MG63 (cell line): ENCODE results near the gene LEMD2. TPM values are rescaled to one million over a fixed set of nuclear protein-coding genes. Genes with fewer than 3 reads are reported as not detected.

Experiments used
- DNase-seq: peaks from one replicate; pipeline ENCODE4 v3.0.0-alpha.2; 2020
- H3K27me3 ChIP-seq: fragments of 250-450 bp; sonication (Bioruptor Pico); 2 replicates; pipeline ENCODE4 v1.5.1; 2020; ENCODE audit warnings: mild to moderate bottlenecking, moderate library complexity
- H3K36me3 ChIP-seq: fragments of 250-450 bp; sonication (Bioruptor Pico); 2 replicates; pipeline ENCODE4 v1.5.1; 2020; ENCODE audit warnings: mild to moderate bottlenecking, moderate library complexity
- H3K4me3 ChIP-seq: fragments of 250-450 bp; sonication (Bioruptor Pico); 2 replicates; pipeline ENCODE4 v1.5.1; 2020; ENCODE audit warnings: mild to moderate bottlenecking, moderate library complexity
- H3K9me3 ChIP-seq: fragments of 250-450 bp; sonication (Bioruptor Pico); 2 replicates; pipeline ENCODE4 v1.5.1; 2020; ENCODE audit warnings: mild to moderate bottlenecking, moderate library complexity
- total RNA-seq: library from RNA; depleted of rRNA; stranded (reverse); fragments of >200 nt; shearing (Covaris generic); gene quantifications from 2 replicates; pipeline ENCODE4 v1.2.3, GENCODE V29; 2014; ENCODE audit warnings: low replicate concordance

Gene LEMD2
- total RNA-seq, 1 experiment from 2014 or later: 30.5 TPM

DNA sequence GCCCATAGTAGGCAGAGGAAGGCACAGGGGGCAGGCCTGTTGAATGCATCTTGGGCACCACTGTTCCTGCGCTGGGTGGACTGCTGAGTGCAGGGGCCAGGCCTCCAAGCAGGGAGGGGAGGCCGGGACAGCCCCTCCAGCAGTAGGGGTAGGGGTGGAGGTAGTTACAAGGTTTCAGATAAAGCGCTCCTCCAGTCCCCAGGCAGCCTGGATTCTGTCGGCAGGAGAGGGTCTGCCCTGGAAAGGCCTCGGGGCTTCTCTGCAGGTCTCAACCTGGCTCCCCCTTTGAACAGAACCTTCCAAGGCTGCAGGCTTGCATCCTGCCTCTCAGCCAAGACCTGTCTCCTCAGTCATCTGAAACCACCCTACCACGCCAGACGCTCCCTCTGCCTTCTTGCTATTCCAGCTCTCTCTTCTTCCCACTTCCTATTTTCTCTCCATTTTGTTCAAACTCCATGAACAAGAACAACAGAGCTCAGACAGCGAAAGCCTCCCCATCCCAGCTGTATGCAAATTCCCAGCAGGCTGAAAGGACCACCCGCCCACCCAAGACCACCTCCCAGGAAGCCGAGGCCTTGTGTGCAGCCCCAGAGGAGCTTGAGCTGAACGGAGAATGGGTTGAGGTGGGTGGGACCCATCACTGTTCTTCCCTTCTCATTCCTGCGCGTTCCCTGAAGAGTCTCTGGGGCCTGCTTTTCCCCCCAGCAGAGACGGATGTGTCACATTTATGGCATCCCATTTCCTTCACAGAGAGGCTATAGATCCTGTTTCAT lies 13.4 kb upstream of the LEMD2 start:
- Histone ChIP-seq H3K9me3 (no peaks in the 10 kb centered on the region), H3K36me3 (no peaks in the 10 kb centered on the region), H3K4me3 (no peak overlapping the region), H3K27me3 (no peaks in the 10 kb centered on the region)
- DNase-seq: no peak

DNA sequence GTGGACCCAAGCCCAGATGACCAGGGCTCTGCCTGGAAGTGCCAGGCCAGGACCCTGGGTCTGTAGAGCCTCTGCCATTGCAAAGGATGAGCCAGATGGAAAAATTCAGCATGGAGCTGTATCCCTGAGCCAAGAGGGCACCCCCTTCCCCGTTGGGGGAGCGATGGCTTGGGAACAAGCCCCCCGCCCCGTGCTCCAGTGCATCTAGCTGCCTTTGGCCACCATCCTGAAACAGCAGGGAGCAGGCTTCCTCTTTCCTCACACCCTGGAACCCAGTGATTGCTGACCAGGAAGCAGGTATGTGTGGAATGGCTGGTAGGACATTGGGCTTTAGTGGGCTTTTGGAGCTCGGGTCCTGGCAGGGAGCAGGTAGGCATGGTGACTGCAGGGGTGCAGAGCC lies 12.7 kb upstream of the LEMD2 start:
- H3K36me3 ChIP-seq: no peaks in the 10 kb centered on the region
- H3K9me3 ChIP-seq: no peaks in the 10 kb centered on the region
- no peak for DNase-seq
- no peaks in the 10 kb centered on the region for H3K27me3 ChIP-seq
- H3K4me3 ChIP-seq: no peak overlapping the region

DNA sequence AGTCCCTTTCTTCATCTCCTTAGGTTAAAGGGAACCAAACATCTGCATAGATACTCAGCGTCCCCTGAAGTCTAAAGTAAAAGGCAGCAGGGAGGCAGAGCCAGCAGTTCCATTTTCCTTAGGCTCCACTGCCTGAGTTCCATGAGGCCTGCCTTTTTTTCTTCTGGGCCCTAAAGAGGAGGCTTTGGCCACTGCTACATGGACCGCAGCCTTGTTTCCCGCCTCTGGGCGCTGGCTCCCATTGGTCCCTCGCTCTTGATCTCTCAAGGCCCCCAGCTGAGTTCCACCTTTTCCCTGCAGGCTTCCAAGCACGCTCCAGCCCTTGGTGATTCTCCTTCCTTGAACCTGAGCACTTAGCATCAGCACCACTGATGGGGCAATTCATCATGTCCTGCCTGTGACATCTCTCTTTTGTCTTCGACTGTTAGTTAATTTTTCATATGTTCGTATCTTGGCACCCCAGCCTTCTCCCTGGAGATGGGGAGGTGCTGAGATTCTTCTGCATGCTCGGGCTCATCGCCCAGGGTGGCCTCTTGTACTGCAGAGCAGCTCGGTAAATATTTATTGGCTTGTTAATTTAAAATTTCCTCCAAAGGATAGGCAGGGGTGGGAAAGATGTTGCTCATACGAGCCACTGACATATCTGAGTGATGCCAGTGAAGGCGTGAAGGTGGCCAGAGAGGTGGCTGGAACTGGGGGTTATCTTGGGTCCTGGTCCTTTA lies 11.5 kb upstream of the LEMD2 start:
- no peak overlapping the region for H3K4me3 ChIP-seq
- no peaks in the 10 kb centered on the region for H3K27me3 ChIP-seq
- no peak for DNase-seq

GRCh38 chr6:33799454-33800113 lies 10.7 kb upstream of the LEMD2 start:
- Histone ChIP-seq H3K4me3 (no peak overlapping the region), H3K36me3 (no peaks in the 10 kb centered on the region), H3K9me3 (no peaks in the 10 kb centered on the region), H3K27me3 (no peaks in the 10 kb centered on the region)
- DNase-seq: no peak

More for the DNA sequence above, 11.5 kb upstream of the LEMD2 start:
- Histone ChIP-seq H3K9me3 (no peaks in the 10 kb centered on the region), H3K36me3 (no peaks in the 10 kb centered on the region)

DNA sequence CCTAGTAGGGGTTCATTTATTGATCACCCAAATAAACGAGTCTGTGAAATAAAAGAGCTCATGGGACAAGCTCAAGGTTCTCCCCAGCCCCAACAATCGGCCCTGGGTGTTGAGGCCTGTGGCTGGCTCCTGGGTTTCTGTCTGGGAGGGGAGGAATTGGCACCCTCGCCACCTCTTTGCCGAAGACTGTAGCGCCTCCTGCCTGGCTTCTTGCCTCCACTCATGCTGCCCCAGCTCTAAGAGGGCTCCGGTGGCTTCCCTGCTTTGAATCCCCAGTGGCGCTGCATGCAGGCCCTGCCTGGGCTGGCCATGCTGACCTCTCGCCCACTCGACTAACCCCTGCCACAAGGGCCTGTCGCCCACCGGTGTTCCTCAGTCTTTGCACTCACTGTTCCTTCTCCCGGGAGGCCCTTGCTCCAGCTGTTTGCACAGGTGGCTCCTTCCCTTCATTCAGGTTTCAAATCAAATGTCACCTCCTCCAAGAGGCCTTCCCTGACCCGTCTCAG lies 9.5 kb upstream of the LEMD2 start:
- no peaks in the 10 kb centered on the region for H3K9me3 ChIP-seq
- H3K27me3 ChIP-seq: no peaks in the 10 kb centered on the region
- H3K36me3 ChIP-seq: no peaks in the 10 kb centered on the region
- no peak overlapping the region for H3K4me3 ChIP-seq
- no peak for DNase-seq

DNA sequence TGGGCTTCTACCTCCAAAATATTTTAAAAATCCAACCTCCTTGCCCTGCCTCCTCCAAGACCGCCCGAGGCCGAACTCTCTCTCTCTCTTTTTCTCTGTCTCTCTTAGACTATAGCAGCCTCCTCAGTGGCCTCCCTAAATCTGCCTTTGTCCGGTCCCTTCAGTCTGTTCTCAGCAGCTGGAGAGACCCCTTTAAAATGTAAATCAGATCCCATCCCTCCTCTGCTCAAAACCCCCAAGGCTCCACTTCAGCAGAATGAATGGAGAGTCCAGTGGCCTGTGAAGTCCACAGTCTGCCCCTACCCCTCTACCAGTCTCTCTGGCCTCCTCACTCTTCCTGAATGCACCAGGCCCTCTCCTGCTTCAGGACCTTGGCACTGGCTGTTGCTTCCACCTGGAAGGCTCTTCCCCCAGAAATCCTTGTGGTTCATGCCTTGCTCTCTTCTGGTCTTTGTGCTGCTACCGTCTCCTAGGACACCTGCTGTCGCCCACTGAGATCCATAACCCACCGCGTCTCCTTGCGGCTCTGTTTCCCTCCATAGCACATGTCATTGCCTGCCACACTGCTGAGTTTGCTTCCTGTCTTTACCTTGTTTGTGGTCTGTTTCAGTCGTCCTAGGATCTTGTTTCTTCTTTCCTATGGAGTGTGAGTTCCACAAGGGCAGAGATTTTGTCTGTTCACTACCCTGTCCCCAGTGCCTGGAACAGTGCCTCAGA lies 8.9 kb upstream of the LEMD2 start:
- Histone ChIP-seq H3K9me3 (no peaks in the 10 kb centered on the region), H3K27me3 (no peaks in the 10 kb centered on the region), H3K36me3 (no peaks in the 10 kb centered on the region), H3K4me3 (no peak overlapping the region)
- no peak for DNase-seq

GRCh38 chr6:33794910-33795623 lies 6.1 kb upstream of the LEMD2 start:
- DNase-seq: no peak
- H3K9me3 ChIP-seq: no peaks in the 10 kb centered on the region
- no peak overlapping the region for H3K4me3 ChIP-seq
- no peaks in the 10 kb centered on the region for H3K27me3 ChIP-seq
- H3K36me3 ChIP-seq: no peaks in the 10 kb centered on the region

DNA sequence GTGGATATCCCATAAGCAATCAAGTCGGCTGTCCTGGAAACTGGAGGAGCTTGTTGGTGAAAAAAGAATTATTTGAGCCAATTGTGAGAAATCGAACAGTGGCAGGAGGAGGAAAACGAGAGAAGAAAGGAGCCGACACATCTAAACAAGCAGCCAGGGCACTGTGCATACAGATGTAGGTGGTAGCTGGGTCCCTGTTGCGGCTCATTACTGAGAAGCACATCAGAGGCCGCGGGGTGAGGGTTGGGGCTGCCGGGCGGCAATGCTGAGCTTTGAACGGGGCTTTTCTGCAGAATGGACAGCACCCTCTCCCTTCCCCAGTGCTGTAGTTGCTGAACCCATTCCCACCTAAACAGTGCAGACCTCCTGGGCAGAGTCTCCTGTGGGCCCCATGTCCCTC lies 4.1 kb upstream of the LEMD2 start:
- H3K4me3 ChIP-seq: no peak overlapping the region
- no peaks in the 10 kb centered on the region for H3K27me3 ChIP-seq
- H3K36me3 ChIP-seq: no peaks in the 10 kb centered on the region
- no peaks in the 10 kb centered on the region for H3K9me3 ChIP-seq
- no peak for DNase-seq

DNA sequence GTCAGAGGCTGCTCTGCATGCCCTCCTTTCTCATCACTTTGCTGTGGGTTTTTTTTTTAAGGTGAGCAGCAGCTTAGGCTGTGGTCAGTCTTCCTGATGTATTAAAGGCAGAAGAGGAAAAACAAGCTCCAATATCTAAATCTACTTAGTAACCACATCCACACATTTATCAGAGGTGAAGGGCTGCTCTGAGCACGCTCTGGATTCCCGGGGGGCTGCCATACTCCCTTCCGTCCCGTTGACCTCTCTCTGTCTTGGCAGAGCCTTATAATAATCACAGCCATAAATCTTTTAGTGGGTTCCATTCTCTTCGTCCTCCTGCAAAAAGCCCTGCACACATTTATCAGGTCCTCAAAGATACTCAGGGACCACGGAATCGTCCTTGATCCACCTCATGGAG lies 2.7 kb upstream of the LEMD2 start:
- DNase-seq: no peak
- H3K36me3 ChIP-seq: peaks cover under 1% of the 10 kb centered on the region; the same call in 1 of the 2 replicates
- H3K4me3 ChIP-seq: no peak overlapping the region
- no peaks in the 10 kb centered on the region for H3K27me3 ChIP-seq
- H3K9me3 ChIP-seq: no peaks in the 10 kb centered on the region

- Histone ChIP-seq H3K27me3 (no peaks in the 10 kb centered on the region), H3K36me3 (peaks cover 2% of the 10 kb centered on the region; the same call in 1 of the 2 replicates), H3K9me3 (no peaks in the 10 kb centered on the region), H3K4me3 (no peak overlapping the region)
- DNase-seq: no peak
Measured at GRCh38 chr6:33790910-33791309, 2.0 kb upstream of the LEMD2 start.

- no peak for DNase-seq
Measured at GRCh38 chr6:33790379-33790778, 1.4 kb upstream of the LEMD2 start.

DNA sequence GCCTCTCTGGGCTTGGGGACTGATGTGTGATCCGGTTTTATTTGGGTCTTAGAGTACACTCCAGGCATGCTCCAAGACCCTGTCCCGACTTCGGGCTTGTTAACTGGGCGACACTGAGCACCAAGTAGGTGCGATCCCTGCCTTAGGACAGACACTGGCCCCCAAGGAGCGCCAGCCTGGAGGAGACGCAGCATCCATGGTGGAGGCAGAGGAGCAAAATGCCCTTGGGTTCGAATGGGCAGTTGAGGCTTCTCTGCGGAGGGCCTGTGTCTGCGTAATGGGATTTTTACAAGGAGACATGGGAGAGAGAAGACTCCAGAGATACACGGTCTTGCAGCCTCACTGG lies 593 bp upstream of the LEMD2 start:
- Histone ChIP-seq H3K4me3 (peak overlapping the region; percentile 56), H3K36me3 (peaks cover 2% of the 10 kb centered on the region; the same call in 1 of the 2 replicates), H3K27me3 (no peaks in the 10 kb centered on the region), H3K9me3 (no peaks in the 10 kb centered on the region)
- no peak for DNase-seq

More at GRCh38 chr6:33790379-33790778, 1.4 kb upstream of the LEMD2 start:
- Histone ChIP-seq H3K27me3 (no peaks in the 10 kb centered on the region), H3K9me3 (no peaks in the 10 kb centered on the region), H3K4me3 (no peak overlapping the region), H3K36me3 (peaks cover 2% of the 10 kb centered on the region; the same call in 1 of the 2 replicates)

- Histone ChIP-seq H3K9me3 (no peaks in the 10 kb centered on the region), H3K27me3 (no peaks in the 10 kb centered on the region), H3K36me3 (peaks cover 11% of the 10 kb centered on the region), H3K4me3 (peak overlapping the region; percentile 56)
- peak; percentile 75 for DNase-seq
Measured at GRCh38 chr6:33787954-33788693, 806 bp downstream of the LEMD2 start.

DNA sequence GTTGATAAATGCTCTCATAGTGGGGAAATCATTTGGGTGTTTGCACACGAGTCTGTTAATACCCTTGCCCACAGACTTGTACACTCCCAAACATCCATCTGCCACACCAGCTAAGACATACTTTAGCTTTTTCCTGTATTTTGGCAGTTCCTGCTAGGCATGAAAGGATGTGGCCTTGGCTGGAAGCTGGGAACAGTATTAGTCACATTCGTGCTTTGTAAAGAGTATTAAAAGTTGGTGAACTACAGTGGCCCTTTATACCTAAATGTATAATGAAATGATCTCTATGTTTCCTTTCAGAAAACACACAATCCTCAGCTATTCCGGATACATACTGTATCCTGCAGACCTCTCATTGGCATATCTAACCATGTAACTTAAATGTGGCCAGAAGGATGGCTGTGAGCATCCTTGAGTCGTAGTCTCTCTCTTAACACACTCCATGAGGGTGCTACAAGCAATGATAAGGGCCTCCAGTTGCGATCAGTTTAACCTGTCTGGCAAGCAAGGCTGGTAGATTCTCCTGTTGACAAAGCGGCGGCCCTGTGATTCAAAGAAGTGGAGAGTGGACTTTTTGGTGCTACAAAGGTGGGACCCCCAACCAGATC lies 1.5 kb downstream of the LEMD2 start:
- DNase-seq: peak; percentile 11
- peak overlapping the region; percentile 56 for H3K4me3 ChIP-seq
- H3K27me3 ChIP-seq: no peaks in the 10 kb centered on the region
- H3K36me3 ChIP-seq: peaks cover 11% of the 10 kb centered on the region
- H3K9me3 ChIP-seq: no peaks in the 10 kb centered on the region

- H3K27me3 ChIP-seq: no peaks in the 10 kb centered on the region
- H3K4me3 ChIP-seq: no peak overlapping the region
- peaks cover 11% of the 10 kb centered on the region for H3K36me3 ChIP-seq
- DNase-seq: no peak
- H3K9me3 ChIP-seq: no peaks in the 10 kb centered on the region
Measured at GRCh38 chr6:33786736-33787135, 2.2 kb downstream of the LEMD2 start.
